ENCODE measurements around the gene SEC11A.

DNA sequence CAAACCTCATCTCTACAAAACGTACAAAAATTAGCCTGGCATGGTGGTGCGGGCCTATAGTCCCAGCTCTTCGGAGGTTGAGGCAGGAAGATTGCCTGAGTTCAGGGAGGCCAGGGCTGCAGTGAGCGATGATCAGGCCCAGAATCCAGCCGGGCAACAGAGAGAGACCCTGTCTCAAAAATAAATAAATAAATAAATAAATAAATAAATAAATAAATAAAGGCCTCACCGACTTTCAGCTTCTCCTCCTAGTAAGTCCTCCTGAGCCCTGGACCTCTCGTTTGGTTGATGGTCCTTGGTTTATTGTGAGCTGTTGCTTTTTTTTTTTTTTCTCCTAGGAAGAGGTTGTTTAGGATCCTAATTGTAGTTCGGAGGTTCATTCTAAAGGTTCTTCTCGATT lies 86.9 kb downstream of the SEC11A start:
- TF ChIP-seq EZH2 (IDR thresholded peaks at IDR 0.05), result no peak
- no peak for TF ChIP-seq POLR2AphosphoS5 (IDR thresholded peaks at IDR 0.05; ENCODE audit: borderline replicate concordance, low read depth, low read length)
- TF ChIP-seq FOXP2 (optimal IDR thresholded peaks at IDR 0.05; ENCODE audit: control extremely low read depth, extremely low read length, insufficient read depth), result no peak
